ENCODE data around the gene SPTB.

The SPTB gene

DNA sequence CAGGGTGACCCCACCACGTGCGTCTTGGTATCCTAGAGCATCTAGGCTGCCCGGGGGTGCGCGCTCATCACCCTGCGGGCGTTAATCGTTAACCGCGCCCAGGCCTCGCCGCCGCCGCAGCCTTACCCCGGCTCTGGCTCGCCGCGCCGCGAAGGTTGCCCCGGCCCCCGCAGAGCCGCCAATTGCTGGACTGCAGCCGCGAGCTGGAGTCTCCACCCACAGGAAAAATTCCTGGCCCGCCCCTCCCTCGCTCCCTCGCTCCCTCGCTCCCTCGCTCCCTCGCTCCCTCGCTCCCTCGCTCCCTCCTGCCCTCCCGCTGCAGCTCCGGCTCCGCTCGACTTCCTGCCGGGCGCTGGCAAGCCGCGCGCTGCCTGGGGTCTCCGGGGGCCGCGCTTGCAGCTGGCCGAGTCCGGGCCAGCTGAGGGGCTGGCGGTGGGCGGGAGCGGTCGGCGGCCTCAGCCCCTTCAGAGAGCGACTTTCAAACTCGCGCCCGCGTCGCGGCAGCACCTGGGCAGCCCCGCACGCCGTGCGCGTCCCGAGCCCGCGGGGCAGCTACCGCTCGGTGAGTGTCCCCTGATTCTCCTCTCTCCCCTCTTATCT lies 175.5 kb downstream of the SPTB start, which contains the start of gene PLEKHG3 (continued):
- TF ChIP-seq ZNF621 (tag by site-specific recombination; IDR thresholded peaks at IDR 0.05) (no peak), ZNF791 (tag by site-specific recombination; IDR thresholded peaks at IDR 0.05) (no peak), ZNF169 (tag by site-specific recombination; IDR thresholded peaks at IDR 0.05) (peak; percentile 100), ZNF24 (tag by site-specific recombination; IDR thresholded peaks at IDR 0.05) (no peak), ZNF670 (tag by site-specific recombination; IDR thresholded peaks at IDR 0.05; ENCODE audit: low read depth) (no peak), RBAK (tag by site-specific recombination; IDR thresholded peaks at IDR 0.05) (no peak), ZNF175 (tag by site-specific recombination; IDR thresholded peaks at IDR 0.05) (no peak), ZFP3 (tag by site-specific recombination; IDR thresholded peaks at IDR 0.05; ENCODE audit: low read depth) (no peak), ZNF341 (tag by site-specific recombination; IDR thresholded peaks at IDR 0.05; ENCODE audit: low read depth) (no peak), FEZF1 (tag by site-specific recombination; IDR thresholded peaks at IDR 0.05) (no peak), ZNF19 (tag by site-specific recombination; IDR thresholded peaks at IDR 0.05; ENCODE audit: low read depth) (no peak), ZNF16 (tag by site-specific recombination; IDR thresholded peaks at IDR 0.05; ENCODE audit: low read depth) (no peak), ZNF548 (tag by site-specific recombination; IDR thresholded peaks at IDR 0.05) (no peak), GLI2 (tag by site-specific recombination; IDR thresholded peaks at IDR 0.05; ENCODE audit: borderline replicate concordance, low read depth) (no peak), SETDB1 (IDR thresholded peaks at IDR 0.05; ENCODE audit: insufficient read length, low read length) (no peak), ZNF248 (tag by site-specific recombination; IDR thresholded peaks at IDR 0.05) (no peak), ZBTB8A (tag by site-specific recombination; IDR thresholded peaks at IDR 0.05) (peak; percentile 33; the same call in 1 of the 2 replicates)
- TF ChIP-seq, protein P1, sequence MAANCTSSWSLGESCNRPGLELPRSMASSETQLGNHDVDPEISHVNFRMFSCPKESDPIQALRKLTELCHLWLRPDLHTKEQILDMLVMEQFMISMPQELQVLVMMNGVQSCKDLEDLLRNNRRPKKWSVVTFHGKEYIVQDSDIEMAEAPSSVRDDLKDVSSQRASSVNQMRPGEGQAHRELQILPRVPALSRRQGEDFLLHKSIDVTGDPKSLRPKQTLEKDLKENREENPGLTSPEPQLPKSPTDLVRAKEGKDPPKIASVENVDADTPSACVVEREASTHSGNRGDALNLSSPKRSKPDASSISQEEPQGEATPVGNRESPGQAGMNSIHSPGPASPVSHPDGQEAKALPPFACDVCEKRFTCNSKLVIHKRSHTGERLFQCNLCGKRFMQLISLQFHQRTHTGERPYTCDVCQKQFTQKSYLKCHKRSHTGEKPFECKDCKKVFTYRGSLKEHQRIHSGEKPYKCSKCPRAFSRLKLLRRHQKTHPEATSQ (tag by site-specific recombination; IDR thresholded peaks at IDR 0.05), result no peak
- TF ChIP-seq, protein P2, sequence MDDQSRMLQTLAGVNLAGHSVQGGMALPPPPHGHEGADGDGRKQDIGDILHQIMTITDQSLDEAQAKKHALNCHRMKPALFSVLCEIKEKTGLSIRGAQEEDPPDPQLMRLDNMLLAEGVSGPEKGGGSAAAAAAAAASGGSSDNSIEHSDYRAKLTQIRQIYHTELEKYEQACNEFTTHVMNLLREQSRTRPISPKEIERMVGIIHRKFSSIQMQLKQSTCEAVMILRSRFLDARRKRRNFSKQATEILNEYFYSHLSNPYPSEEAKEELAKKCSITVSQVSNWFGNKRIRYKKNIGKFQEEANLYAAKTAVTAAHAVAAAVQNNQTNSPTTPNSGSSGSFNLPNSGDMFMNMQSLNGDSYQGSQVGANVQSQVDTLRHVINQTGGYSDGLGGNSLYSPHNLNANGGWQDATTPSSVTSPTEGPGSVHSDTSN (CRISPR knock-in tag; IDR thresholded peaks at IDR 0.05), result peak; percentile 31; the same call in 1 of the 2 replicates

DNA sequence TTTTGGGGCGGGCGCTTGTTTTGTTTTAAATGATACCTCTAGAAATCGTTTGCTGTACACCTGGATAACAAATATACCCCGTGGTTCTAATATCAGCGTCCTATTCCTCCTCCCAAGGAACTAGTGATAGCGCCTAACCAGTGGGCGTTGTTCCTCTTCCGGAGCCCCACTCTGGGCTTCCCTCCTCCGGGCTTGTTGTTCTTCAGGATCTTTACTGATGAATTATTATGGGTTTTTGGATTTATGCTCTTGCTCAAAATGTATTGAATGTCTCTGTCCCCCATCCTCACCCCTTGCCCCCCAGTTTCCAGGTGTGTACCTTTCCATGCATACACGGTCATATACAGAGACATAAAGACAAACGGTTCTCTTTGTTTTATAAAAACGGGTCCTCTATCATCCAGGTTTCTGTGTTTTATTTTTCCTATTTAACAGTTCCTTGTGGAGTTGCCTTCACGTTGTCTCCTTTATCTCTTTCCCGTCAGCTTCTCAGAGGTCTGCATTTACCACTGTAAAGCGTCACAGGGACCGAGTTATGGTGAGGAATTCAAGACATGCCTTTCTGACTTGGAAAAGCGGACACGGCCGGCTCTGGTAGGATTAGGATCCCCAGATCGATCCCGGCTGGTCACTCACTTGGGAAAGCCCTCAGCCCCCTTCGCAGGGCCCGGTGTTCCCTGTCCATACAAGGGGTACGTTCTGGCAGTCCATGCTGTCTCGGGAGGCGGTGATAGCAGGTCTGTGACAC lies 176.1 kb downstream of the SPTB start:
- peaks cover 35% of the 10 kb centered on the region for H3K4me1 ChIP-seq (ENCODE audit: control insufficient read depth, insufficient read depth, low read length)
- ChIA-PET POLR2A (interaction anchor here (0.6 to 2.0 kb wide), 16 partner anchors 10 to 188 kb away, joined by 3 to 11 read pairs (median 4); partner anchors contain the start of gene HSPA2), CTCF (interaction anchor here (0.6 kb wide), 1 partner anchor 45 kb away, joined by 3 read pairs; no protein-coding TSS in a partner anchor)
- H3K36me3 ChIP-seq (ENCODE audit: control insufficient read depth in 2 of 2, insufficient read depth in 1 of 2, low read length in 2 of 2), result no peaks in the 10 kb centered on the region
- H3K4me3 ChIP-seq (ENCODE audit: low read depth, low read length), result peak overlapping the region; percentile 75
- H3K9me3 ChIP-seq (ENCODE audit: control insufficient read depth, insufficient read depth, low read depth, low read length), result no peaks in the 10 kb centered on the region
- H3K27ac ChIP-seq (ENCODE audit: extremely low read depth, low read depth, low read length), result peak overlapping the region; percentile 75; the same call in 1 of the 2 replicates
- TF ChIP-seq KLF1 (tag by site-specific recombination; IDR thresholded peaks at IDR 0.05) (no peak), SP7 (tag by site-specific recombination; IDR thresholded peaks at IDR 0.05) (no peak), ZNF354C (tag by site-specific recombination; IDR thresholded peaks at IDR 0.05; ENCODE audit: borderline replicate concordance, low read depth) (no peak), ZNF266 (tag by site-specific recombination; IDR thresholded peaks at IDR 0.05; ENCODE audit: low read depth) (no peak), ZNF501 (tag by site-specific recombination; IDR thresholded peaks at IDR 0.05) (0 out of 2 replicates have a peak, but pooled peaks have one; percentile 23), ZNF416 (tag by site-specific recombination; IDR thresholded peaks at IDR 0.05) (no peak), RBAK (tag by site-specific recombination; IDR thresholded peaks at IDR 0.05) (no peak), ZNF707 (tag by site-specific recombination; IDR thresholded peaks at IDR 0.05) (no peak)
- TF ChIP-seq, protein P3, sequence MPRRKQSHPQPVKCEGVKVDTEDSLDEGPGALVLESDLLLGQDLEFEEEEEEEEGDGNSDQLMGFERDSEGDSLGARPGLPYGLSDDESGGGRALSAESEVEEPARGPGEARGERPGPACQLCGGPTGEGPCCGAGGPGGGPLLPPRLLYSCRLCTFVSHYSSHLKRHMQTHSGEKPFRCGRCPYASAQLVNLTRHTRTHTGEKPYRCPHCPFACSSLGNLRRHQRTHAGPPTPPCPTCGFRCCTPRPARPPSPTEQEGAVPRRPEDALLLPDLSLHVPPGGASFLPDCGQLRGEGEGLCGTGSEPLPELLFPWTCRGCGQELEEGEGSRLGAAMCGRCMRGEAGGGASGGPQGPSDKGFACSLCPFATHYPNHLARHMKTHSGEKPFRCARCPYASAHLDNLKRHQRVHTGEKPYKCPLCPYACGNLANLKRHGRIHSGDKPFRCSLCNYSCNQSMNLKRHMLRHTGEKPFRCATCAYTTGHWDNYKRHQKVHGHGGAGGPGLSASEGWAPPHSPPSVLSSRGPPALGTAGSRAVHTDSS (tag by site-specific recombination; IDR thresholded peaks at IDR 0.05), result no peak
- TF ChIP-seq, protein P4, sequence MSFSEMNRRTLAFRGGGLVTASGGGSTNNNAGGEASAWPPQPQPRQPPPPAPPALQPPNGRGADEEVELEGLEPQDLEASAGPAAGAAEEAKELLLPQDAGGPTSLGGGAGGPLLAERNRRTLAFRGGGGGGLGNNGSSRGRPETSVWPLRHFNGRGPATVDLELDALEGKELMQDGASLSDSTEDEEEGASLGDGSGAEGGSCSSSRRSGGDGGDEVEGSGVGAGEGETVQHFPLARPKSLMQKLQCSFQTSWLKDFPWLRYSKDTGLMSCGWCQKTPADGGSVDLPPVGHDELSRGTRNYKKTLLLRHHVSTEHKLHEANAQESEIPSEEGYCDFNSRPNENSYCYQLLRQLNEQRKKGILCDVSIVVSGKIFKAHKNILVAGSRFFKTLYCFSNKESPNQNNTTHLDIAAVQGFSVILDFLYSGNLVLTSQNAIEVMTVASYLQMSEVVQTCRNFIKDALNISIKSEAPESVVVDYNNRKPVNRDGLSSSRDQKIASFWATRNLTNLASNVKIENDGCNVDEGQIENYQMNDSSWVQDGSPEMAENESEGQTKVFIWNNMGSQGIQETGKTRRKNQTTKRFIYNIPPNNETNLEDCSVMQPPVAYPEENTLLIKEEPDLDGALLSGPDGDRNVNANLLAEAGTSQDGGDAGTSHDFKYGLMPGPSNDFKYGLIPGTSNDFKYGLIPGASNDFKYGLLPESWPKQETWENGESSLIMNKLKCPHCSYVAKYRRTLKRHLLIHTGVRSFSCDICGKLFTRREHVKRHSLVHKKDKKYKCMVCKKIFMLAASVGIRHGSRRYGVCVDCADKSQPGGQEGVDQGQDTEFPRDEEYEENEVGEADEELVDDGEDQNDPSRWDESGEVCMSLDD (tag by site-specific recombination; IDR thresholded peaks at IDR 0.05), result peak; percentile 24; the same call in 1 of the 2 replicates
- TF ChIP-seq, protein P5, sequence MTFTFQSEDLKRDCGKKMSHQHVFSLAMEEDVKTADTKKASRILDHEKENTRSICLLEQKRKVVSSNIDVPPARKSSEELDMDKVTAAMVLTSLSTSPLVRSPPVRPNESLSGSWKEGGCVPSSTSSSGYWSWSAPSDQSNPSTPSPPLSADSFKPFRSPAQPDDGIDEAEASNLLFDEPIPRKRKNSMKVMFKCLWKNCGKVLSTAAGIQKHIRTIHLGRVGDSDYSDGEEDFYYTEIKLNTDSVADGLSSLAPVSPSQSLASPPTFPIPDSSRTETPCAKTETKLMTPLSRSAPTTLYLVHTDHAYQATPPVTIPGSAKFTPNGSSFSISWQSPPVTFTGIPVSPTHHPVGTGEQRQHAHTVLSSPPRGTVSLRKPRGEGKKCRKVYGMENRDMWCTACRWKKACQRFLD (tag by site-specific recombination; IDR thresholded peaks at IDR 0.05), result no peak

All from HEK293 (cell line).